Esophagus muscularis mucosa (tissue), 4 donors: ENCODE data around the gene GIMAP2. TPM values are rescaled to one million over a fixed set of nuclear protein-coding genes. Genes with fewer than 3 reads are reported as not detected.

Experiments
- DNase-seq: peaks from one replicate; pipeline ENCODE4 v3.0.0-alpha.2; 2017; ENCODE audit errors: extremely low spot score
- H3K27ac ChIP-seq, 4 donors: fragments of 200-600 bp; sonication (generic); replicated peaks in 1 of 4; 1 replicate in 3 of 4; 2 replicates in 1 of 4; pipeline ENCODE4 v1.5.1; 2016 to 2019; ENCODE audit warnings: mild to moderate bottlenecking in 1 of 4
- H3K27me3 ChIP-seq, 4 donors: fragments of 200-600 bp; sonication (generic); one replicate each; pipeline versions ENCODE4 v1.5.1 to v1.6.0; 2016 to 2019
- H3K36me3 ChIP-seq, 4 donors: fragments of 200-600 bp; sonication (generic); one replicate each; pipeline ENCODE4 v1.5.1; 2016 to 2019
- H3K4me1 ChIP-seq, 4 donors: fragments of 200-600 bp; sonication (generic); one replicate each; pipeline ENCODE4 v1.5.1; 2016 to 2019
- H3K4me3 ChIP-seq, 4 donors: fragments of 200-600 bp; sonication (generic); 1 replicate in 2 of 4; 2 replicates in 2 of 4; pipeline ENCODE4 v1.5.1; 2016 to 2019; ENCODE audit warnings: mild to moderate bottlenecking in 4 of 4, moderate library complexity in 1 of 4
- H3K9me3 ChIP-seq, 4 donors: fragments of 200-600 bp; sonication (generic); 1 replicate in 3 of 4; 2 replicates in 1 of 4; pipeline ENCODE4 v1.5.1; 2016 to 2019
- EP300 ChIP-seq: sonication (generic); formaldehyde crosslinking; IDR thresholded peaks from one replicate; pipeline ENCODE4 v1.6.1; 2017; ENCODE audit warnings: antibody characterized with exemption
- POLR2A ChIP-seq: fragments of 450-650 bp; IDR thresholded peaks from one replicate; pipeline ENCODE4 v1.6.1; 2017; ENCODE audit warnings: antibody characterized with exemption, moderate library complexity, mild to moderate bottlenecking, low read depth
- POLR2AphosphoS5 ChIP-seq, 2 donors: sonication (generic); formaldehyde crosslinking; IDR thresholded peaks; one replicate each; pipeline ENCODE4 v1.6.1; 2017; ENCODE audit warnings: antibody characterized with exemption in 2 of 2
- WGBS: methylation state at CpG from one replicate; pipeline ENCODE4 v1.1.5; 2018; 5-methylcytosine and 5-hydroxymethylcytosine counted together
- intact Hi-C: fragments of 100-400 bp; cut with DNase I; formaldehyde crosslinking; loops from one replicate; pipeline ENCODE4 v1.15.1; 2023
- total RNA-seq, 4 donors: library from RNA; depleted of rRNA; stranded (reverse); fragments of >200 nt; gene quantifications; one replicate each; pipeline versions ENCODE4 v1.1.0 to v1.2.1, GENCODE V29; 2016
- TF ChIP-seq, protein P1 (sequence below), 3 experiments: fragments of 200-600 bp in 2 of 3; fragments of 450-650 bp in 1 of 3; sonication (generic) in 2 of 3; IDR thresholded peaks; one replicate each; pipeline ENCODE4 v1.5.1; 2017 to 2019; ENCODE audit warnings: antibody characterized with exemption in 3 of 3, mild to moderate bottlenecking in 2 of 3, moderate library complexity in 1 of 3

GIMAP2 gene
- total RNA-seq, 4 donors from 2014 or later, result 5.4 to 9.7 (median 6.5) TPM

DNA sequence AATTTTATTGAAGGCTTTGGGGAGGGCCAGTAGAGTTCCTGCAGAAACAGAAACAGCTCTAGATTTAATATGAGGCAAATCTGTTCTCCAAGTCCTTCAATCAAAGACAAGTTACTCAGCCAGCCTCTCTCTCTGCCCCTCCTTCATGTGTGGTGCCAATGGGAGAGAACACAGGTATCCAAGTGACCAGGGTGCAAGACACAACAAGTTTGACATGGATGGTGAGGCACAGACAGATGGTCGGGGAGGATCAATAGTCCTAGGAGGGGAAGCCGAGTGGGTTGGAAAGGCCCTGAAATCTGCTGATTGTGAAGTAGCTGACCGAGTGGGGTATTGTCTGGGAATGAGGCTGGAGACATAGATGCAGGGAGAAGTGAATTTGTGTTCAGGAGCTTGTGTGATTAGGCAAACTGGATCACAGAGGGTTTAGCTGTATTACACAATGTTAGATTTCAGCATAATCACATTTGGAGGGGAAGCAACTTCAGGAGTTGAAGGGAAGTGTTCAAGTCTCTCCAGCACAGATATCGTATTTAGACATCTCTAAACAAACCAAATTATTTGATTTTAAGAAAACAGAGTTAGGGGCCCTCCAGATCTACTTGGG, 32.4 kb downstream of the GIMAP2 start:
- TF ChIP-seq, protein P1, sequence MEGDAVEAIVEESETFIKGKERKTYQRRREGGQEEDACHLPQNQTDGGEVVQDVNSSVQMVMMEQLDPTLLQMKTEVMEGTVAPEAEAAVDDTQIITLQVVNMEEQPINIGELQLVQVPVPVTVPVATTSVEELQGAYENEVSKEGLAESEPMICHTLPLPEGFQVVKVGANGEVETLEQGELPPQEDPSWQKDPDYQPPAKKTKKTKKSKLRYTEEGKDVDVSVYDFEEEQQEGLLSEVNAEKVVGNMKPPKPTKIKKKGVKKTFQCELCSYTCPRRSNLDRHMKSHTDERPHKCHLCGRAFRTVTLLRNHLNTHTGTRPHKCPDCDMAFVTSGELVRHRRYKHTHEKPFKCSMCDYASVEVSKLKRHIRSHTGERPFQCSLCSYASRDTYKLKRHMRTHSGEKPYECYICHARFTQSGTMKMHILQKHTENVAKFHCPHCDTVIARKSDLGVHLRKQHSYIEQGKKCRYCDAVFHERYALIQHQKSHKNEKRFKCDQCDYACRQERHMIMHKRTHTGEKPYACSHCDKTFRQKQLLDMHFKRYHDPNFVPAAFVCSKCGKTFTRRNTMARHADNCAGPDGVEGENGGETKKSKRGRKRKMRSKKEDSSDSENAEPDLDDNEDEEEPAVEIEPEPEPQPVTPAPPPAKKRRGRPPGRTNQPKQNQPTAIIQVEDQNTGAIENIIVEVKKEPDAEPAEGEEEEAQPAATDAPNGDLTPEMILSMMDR (IDR thresholded peaks at IDR 0.05), result no peak
- peak in 1 of 2 donors; percentile 19 for TF ChIP-seq POLR2AphosphoS5 (IDR thresholded peaks at IDR 0.05)
- TF ChIP-seq EP300, result no peak
- TF ChIP-seq POLR2A, result no peak
- H3K4me1 ChIP-seq, result peaks cover 0 to 12% (median 2%) of the 10 kb centered on the region in 4 donors
- intact Hi-C loops, result no loop called here
- 67% methylated on average over 4 of the region's 4 CpGs for whole genome bisulfite sequencing
- H3K4me3 ChIP-seq, result peak overlapping the region; percentile 44 to 60 (median 48)
- peaks cover 0 to 20% (median 5%) of the 10 kb centered on the region in 4 donors for H3K36me3 ChIP-seq
- no peak for DNase-seq
- H3K27ac ChIP-seq, result peak overlapping the region; percentile 48 to 72 (median 58)
- peaks cover 0 to 8% (median 5%) of the 10 kb centered on the region in 4 donors for H3K9me3 ChIP-seq
- H3K27me3 ChIP-seq, result peaks cover 0 to 12% (median 0%) of the 10 kb centered on the region in 4 donors

DNA sequence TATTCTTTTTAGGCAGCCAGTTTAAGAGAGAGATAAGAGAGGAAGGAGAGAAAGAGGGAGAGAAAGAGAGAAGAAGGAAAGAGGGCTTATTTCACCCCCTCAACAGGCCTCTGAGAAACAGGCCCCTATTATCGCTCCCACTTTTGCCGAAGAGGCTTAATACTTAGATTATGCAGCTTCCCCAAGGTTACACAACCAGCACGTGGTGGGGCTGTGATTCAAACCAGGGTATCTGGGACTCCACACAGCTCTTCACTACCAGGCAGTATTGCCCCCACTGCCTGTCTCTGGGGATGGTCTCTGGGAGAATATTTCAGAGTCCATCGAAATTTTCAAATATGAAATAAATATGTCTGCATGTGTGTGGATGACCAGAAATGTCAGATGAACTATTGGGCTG, 33.9 kb downstream of the GIMAP2 start:
- 75% methylated on average over 4 of the region's 4 CpGs for WGBS
- peaks cover 0 to 12% (median 2%) of the 10 kb centered on the region in 4 donors for H3K4me1 ChIP-seq
- peaks cover 0 to 20% (median 5%) of the 10 kb centered on the region in 4 donors for H3K36me3 ChIP-seq
- H3K4me3 ChIP-seq, result no peak overlapping the region
- H3K9me3 ChIP-seq, result no peaks in the 10 kb centered on the region
- intact Hi-C loops, result no loop called here
- peaks cover 0 to 12% (median 0%) of the 10 kb centered on the region in 4 donors for H3K27me3 ChIP-seq
- TF ChIP-seq POLR2A, result no peak
- TF ChIP-seq, protein P1 (IDR thresholded peaks at IDR 0.05), result no peak
- TF ChIP-seq POLR2AphosphoS5 (IDR thresholded peaks at IDR 0.05), result no peak
- TF ChIP-seq EP300, result no peak
- H3K27ac ChIP-seq, result peak overlapping the region in 1 of 4 donors; percentile 54
- no peak for DNase-seq

DNA sequence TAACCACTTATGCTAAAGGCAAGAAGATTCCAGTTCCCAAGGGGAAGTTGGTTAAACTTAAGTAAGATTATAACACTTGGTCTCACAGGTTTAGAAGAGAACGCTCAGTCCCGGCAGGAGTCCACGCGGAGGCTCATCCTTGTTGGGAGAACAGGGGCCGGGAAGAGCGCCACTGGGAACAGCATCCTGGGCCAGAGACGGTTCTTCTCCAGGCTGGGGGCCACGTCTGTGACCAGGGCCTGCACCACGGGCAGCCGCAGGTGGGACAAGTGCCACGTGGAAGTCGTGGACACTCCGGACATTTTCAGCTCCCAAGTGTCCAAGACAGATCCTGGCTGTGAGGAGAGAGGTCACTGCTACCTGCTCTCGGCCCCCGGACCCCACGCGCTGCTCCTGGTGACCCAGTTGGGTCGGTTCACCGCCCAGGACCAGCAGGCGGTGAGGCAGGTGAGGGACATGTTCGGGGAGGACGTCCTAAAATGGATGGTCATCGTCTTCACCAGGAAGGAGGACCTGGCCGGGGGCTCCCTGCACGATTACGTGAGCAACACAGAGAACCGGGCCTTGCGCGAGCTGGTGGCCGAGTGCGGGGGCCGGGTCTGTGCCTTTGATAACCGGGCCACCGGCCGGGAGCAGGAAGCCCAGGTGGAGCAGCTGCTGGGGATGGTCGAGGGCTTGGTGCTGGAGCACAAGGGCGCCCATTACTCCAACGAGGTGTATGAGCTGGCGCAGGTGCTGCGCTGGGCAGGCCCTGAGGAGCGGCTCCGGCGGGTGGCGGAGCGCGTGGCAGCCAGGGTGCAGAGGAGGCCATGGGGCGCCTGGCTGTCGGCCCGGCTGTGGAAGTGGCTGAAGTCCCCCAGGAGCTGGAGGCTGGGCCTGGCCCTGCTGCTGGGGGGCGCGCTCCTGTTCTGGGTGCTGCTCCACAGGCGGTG, 34.7 kb downstream of the GIMAP2 start:
- H3K4me1 ChIP-seq, result peaks cover 0 to 12% (median 2%) of the 10 kb centered on the region in 4 donors
- no peak overlapping the region for H3K27ac ChIP-seq
- WGBS, result 86% methylated on average over 34 of the region's 52 CpGs
- no peaks in the 10 kb centered on the region for H3K9me3 ChIP-seq
- TF ChIP-seq EP300 (no peak), POLR2A (no peak)
- peaks cover 0 to 20% (median 5%) of the 10 kb centered on the region in 4 donors for H3K36me3 ChIP-seq
- no peak overlapping the region for H3K4me3 ChIP-seq
- H3K27me3 ChIP-seq, result peaks cover 0 to 12% (median 0%) of the 10 kb centered on the region in 4 donors
- DNase-seq, result no peak
- intact Hi-C loops, result no loop called here

DNA sequence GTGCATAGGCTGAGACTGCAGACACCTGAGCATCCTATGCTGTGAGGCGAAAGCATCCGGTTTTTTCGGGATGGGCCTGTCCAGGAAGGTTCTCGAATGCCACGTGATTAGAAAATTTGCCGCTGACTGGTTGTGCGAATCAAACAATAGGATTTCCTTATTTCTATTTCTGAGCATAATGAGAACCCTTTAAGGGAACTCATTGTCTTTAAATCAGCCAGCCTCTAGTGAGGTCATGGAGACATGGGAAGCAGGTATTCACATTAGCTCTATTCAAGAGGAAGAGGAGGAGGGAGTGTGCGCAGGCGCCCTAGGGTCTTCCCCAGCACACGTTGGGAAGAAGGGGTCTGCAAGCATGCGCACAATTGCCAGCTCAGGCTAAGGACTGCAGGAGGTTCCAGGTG, 36.5 kb downstream of the GIMAP2 start:
- Histone ChIP-seq H3K9me3 (peaks cover 0 to 8% (median 2%) of the 10 kb centered on the region in 4 donors), H3K4me1 (peaks cover 0 to 12% (median 0%) of the 10 kb centered on the region in 4 donors), H3K27me3 (peaks cover 0 to 12% (median 0%) of the 10 kb centered on the region in 4 donors), H3K36me3 (peaks cover 0 to 20% (median 5%) of the 10 kb centered on the region in 4 donors), H3K4me3 (no peak overlapping the region), H3K27ac (peak overlapping the region; percentile 31 to 59 (median 48))
- intact Hi-C loops, result no loop called here
- no peak for TF ChIP-seq EP300
- TF ChIP-seq POLR2AphosphoS5 (IDR thresholded peaks at IDR 0.05), result peak; percentile 18 to 59
- no peak for DNase-seq
- 87% methylated on average over 11 of the region's 11 CpGs for WGBS

DNA sequence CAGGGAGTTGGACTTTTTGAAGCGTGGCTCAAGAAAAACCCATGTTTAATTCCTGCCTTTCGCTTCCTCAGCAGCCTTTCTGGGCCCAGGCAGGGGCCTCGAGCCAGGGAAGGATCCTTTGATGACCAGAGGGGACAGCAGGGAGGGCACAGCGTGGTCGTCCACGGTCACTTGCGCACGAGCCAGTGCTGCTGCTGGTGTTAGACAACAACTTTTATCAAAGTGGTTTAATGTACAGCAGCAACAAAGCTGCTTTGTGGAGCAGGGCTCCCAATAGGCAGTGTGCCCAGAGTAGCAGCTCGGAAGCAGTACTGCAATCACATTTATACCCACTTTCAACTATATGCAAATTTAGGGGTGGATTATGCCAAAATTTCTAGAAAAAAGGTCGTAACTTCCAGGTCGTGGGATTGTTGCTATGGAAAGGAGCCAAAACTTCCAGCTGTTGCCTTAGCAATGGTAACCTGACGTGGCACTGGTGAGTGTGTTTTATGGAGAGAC, 37.0 kb downstream of the GIMAP2 start:
- H3K4me1 ChIP-seq, result peaks cover 0 to 12% (median 0%) of the 10 kb centered on the region in 4 donors
- peak overlapping the region; percentile 31 to 59 (median 48) for H3K27ac ChIP-seq
- no peak for TF ChIP-seq POLR2A
- TF ChIP-seq, protein P1 (IDR thresholded peaks at IDR 0.05), result no peak
- no peak for TF ChIP-seq POLR2AphosphoS5 (IDR thresholded peaks at IDR 0.05)
- TF ChIP-seq EP300, result no peak
- no peak overlapping the region for H3K4me3 ChIP-seq
- intact Hi-C loops, result no loop called here
- 67% methylated on average over 12 of the region's 12 CpGs for WGBS
- DNase-seq, result no peak
- peaks cover 0 to 20% (median 5%) of the 10 kb centered on the region in 4 donors for H3K36me3 ChIP-seq
- H3K9me3 ChIP-seq, result peaks cover 0 to 12% (median 2%) of the 10 kb centered on the region in 4 donors
- peaks cover 0 to 12% (median 0%) of the 10 kb centered on the region in 4 donors for H3K27me3 ChIP-seq
